ENCODE data around the gene IRF5. TPM values are rescaled to one million over a fixed set of nuclear protein-coding genes. Genes with fewer than 3 reads are reported as not detected.

IRF5 gene
- total and polyA plus RNA-seq, 10 donors = 26.2 to 56.3 (median 42.2) TPM

DNA sequence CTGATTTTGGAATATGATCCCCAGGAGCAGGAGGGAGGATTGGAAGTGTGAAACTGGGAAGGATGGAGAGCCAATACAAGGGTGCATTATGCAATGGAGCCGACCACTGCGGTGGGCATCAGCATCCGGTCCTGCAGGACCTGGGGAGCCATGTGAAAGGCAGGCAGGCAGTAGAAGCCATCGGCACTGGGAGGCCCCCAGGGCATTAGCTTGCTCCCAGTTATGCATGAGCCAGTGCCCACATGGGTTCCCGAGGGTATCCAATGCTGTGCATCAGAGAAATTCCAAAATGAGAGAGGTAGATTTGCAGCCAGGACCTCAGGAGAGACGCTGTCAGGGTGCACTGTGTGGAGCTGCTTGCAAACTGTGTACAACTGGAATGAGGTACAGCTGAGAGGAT is 18.5 kb upstream of the IRF5 start:
- H3K36me3 ChIP-seq = no peaks in the 10 kb centered on the region
- peaks cover 3 to 21% (median 16%) of the 10 kb centered on the region in 6 donors for H3K4me1 ChIP-seq
- 78 to 90% (median 86%) methylated on average over 6 of the region's 6 CpGs for WGBS, 5 donors
- H3K27me3 ChIP-seq (replicated peaks in 1 of 7) = peaks cover 0 to 71% (median 21%) of the 10 kb centered on the region in 7 donors
- H3K27ac ChIP-seq = no peak overlapping the region
- H3K4me3 ChIP-seq = no peak overlapping the region
- peak; percentile 49 for DNase-seq
- intact Hi-C loops (cut with DNase I; ENCODE audit: low total_unique reads) = no loop called here
- no peaks in the 10 kb centered on the region for H3K9me3 ChIP-seq
- TF ChIP-seq POLR2AphosphoS5 (IDR thresholded peaks at IDR 0.05) = no peak
- TF ChIP-seq POLR2A (IDR thresholded peaks at IDR 0.05) = no peak
- TF ChIP-seq, protein P1, sequence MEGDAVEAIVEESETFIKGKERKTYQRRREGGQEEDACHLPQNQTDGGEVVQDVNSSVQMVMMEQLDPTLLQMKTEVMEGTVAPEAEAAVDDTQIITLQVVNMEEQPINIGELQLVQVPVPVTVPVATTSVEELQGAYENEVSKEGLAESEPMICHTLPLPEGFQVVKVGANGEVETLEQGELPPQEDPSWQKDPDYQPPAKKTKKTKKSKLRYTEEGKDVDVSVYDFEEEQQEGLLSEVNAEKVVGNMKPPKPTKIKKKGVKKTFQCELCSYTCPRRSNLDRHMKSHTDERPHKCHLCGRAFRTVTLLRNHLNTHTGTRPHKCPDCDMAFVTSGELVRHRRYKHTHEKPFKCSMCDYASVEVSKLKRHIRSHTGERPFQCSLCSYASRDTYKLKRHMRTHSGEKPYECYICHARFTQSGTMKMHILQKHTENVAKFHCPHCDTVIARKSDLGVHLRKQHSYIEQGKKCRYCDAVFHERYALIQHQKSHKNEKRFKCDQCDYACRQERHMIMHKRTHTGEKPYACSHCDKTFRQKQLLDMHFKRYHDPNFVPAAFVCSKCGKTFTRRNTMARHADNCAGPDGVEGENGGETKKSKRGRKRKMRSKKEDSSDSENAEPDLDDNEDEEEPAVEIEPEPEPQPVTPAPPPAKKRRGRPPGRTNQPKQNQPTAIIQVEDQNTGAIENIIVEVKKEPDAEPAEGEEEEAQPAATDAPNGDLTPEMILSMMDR (IDR thresholded peaks at IDR 0.05 in 8 of 11, conservative IDR thresholded peaks at IDR 0.05 in 3 of 11) = no peak

DNA sequence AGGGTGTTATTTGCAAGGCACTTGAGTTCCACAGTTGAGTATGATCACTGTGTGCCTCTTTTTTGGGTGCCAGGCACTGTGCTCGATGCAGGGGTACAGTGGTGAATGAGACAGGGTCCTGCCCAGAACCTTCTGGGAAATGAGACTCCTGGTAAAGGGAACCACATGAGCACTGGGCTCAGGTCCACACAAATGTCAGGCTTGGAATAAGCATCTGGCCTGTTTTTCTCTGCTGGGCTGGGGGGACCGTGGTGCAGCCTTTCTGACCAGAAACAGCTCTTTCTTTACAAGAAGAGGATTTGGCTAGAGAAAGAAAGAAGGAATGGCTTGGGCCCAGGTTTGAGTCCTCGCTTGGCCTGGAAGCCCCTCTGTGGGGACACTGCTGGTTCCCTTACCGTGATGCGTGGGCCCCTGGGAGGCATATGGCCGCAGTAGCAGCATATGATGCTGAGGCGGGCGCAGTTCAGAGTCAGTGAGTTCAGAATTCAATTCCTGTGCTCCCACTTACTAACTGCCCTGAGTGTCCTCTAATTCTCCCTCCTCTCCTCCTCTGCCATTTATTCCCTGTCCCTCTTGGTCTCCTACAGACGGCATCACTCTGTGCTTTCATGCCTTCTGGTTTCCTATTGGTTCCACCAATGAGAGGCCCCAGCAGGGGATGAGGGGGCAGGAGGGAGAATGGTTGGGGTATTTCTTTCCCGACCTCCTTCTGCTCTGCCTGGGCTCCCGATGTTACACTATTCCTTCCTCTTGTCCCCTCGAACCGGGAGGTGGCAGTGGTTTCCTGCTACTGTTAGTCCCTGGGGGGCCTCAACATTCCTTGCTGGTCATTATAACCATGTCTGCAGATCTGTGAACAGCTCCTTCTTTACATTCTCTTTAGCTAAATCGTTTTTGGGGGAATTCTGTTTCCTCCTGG is 17.6 kb upstream of the IRF5 start:
- intact Hi-C loops (cut with DNase I; ENCODE audit: low total_unique reads) = no loop called here
- no peak for TF ChIP-seq POLR2A (IDR thresholded peaks at IDR 0.05)
- TF ChIP-seq, protein P1 (IDR thresholded peaks at IDR 0.05 in 8 of 11, conservative IDR thresholded peaks at IDR 0.05 in 3 of 11) = no peak
- no peak for TF ChIP-seq POLR2AphosphoS5 (IDR thresholded peaks at IDR 0.05)
- H3K36me3 ChIP-seq = no peaks in the 10 kb centered on the region
- H3K4me1 ChIP-seq = peaks cover 3 to 12% (median 9%) of the 10 kb centered on the region in 6 donors
- no peak overlapping the region for H3K4me3 ChIP-seq
- no peaks in the 10 kb centered on the region for H3K9me3 ChIP-seq
- 56 to 62% (median 59%) methylated on average over 14 of the region's 14 CpGs for WGBS, 5 donors
- no peak overlapping the region for H3K27ac ChIP-seq
- peak; percentile 53 for DNase-seq
- H3K27me3 ChIP-seq (replicated peaks in 1 of 7) = peaks cover 0 to 62% (median 12%) of the 10 kb centered on the region in 7 donors

DNA sequence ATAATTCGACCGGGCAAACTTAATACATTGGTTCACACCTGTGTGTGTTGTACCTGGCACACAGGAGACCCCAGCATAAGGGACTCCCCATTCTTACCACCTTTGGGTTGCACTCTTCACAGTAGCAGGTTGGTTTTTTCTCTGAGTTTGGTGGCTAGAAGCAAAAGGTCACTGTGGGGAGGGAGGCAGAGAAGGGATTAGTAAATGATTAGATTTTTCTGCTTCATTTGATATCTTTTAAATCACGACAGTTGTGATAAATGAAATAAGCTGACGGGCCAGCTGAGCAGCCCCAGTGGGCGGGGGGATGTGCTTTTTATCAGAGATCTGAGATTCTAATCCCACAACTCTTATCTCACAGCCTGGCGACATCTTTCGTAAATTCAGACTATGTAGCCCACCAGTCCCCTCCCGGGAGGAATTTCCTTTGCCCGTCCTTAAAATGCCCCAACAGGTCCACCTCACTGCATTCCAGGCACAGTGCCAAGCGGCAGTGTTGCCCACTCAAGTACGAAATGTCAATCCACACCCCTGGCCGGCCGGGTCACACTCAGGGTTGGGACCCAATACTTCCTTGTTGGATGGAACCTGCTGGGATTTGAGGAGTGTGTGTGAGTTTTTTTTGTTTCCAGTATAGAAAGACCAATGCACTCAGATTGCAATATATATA is 16.7 kb upstream of the IRF5 start:
- Histone ChIP-seq H3K27ac (no peak overlapping the region), H3K36me3 (no peaks in the 10 kb centered on the region), H3K9me3 (no peaks in the 10 kb centered on the region), H3K4me3 (no peak overlapping the region), H3K27me3 (replicated peaks in 1 of 7) (peaks cover 0 to 53% (median 3%) of the 10 kb centered on the region in 7 donors), H3K4me1 (peaks cover 0 to 3% (median 1%) of the 10 kb centered on the region in 6 donors)
- WGBS, 5 donors = 64 to 82% (median 73%) methylated on average over 13 of the region's 13 CpGs
- intact Hi-C loops (cut with DNase I; ENCODE audit: low total_unique reads) = no loop called here
- TF ChIP-seq POLR2A (IDR thresholded peaks at IDR 0.05) (no peak), POLR2AphosphoS5 (IDR thresholded peaks at IDR 0.05) (no peak)
- TF ChIP-seq, protein P1 (IDR thresholded peaks at IDR 0.05 in 8 of 11, conservative IDR thresholded peaks at IDR 0.05 in 3 of 11) = no peak
- DNase-seq = peak; percentile 70

Measured in spleen (tissue), 11 donors.